HCT116 (cell line): Measurements from ENCODE around the gene FRAT2. TPM values are rescaled to one million over a fixed set of nuclear protein-coding genes. Genes with fewer than 3 reads are reported as not detected.

Source experiments
- ATAC-seq: fragments of 200-7000 bp; cut with Tn5 transposase; 2 replicates; pipeline ENCODE4 v1.9.1; 2020; ENCODE audit warnings: mild to moderate bottlenecking, moderate library complexity
- BruUV-seq: library from RNA; stranded (reverse); fragments of 400-500 nt; replicated peaks from 2 replicates; lab custom pipeline; 2021; lab: Mats Ljungman, UMichigan
- CTCF ChIA-PET: fragments of 300-600 bp; sonication (Branson Sonifier 250); formaldehyde crosslinking; loops from one replicate; lab custom pipeline; 2021; ENCODE audit warnings: antibody characterized with exemption; lab: Charles Lee
- POLR2A ChIA-PET: fragments of 300-600, 350-600 bp; sonication (Branson Sonifier 250); formaldehyde crosslinking; loops from one replicate; lab custom pipeline; 2021; ENCODE audit warnings: antibody characterized with exemption; lab: Charles Lee
- RAD21 ChIA-PET, 2 experiments: fragments of 300-600 bp; sonication (Branson Sonifier 250); formaldehyde crosslinking; loops; one replicate each; lab custom pipeline; 2023; ENCODE audit warnings: low total read pairs in 2 of 2; ENCODE audit not compliant: uncharacterized antibody in 2 of 2, unreplicated experiment in 2 of 2, low non-redundant PET in 1 of 2; lab: Charles Lee
- DNase-seq: peaks from one replicate; pipeline ENCODE4 v3.0.0-alpha.2; 2010; ENCODE audit warnings: low read depth, low spot score
- H2AFZ ChIP-seq: fragments of 200-600 bp; shearing (Covaris generic), sonication (generic); 2 replicates; pipeline ENCODE4 v1.6.1; 2017; ENCODE audit warnings: low read depth, mixed run types, mixed read lengths, antibody characterized with exemption, low read length; ENCODE audit not compliant: poor library complexity, severe bottlenecking
- H3K27ac ChIP-seq: 2 replicates; pipeline ENCODE4 v1.5.1; 2012; ENCODE audit warnings: low read depth, low read length
- H3K27me3 ChIP-seq: fragments of 200-600 bp; sonication (generic); 2 replicates; pipeline ENCODE4 v1.6.1; 2016; ENCODE audit warnings: mixed run types, low read length, mixed read lengths; ENCODE audit not compliant: insufficient read depth
- H3K36me3 ChIP-seq, 2 experiments: fragments of 200-500 bp in 1 of 2; fragments of 200-600 bp in 1 of 2; sonication (Bioruptor generic) in 1 of 2; sonication (generic) in 1 of 2; 2 replicates each; pipeline versions ENCODE4 v1.5.1 to v1.6.1; 2014 to 2016; ENCODE audit warnings: low read length in 2 of 2, inconsistent platforms in 1 of 2, mixed read lengths in 1 of 2, mixed run types in 1 of 2; ENCODE audit not compliant: insufficient read depth in 2 of 2, control insufficient read depth in 1 of 2
- H3K4me1 ChIP-seq, 2 experiments: fragments of 200-600 bp in 1 of 2; sonication (generic) in 1 of 2; 2 replicates each; pipeline versions ENCODE4 v1.5.1 to v1.6.1; 2012 to 2017; ENCODE audit warnings: low read length in 2 of 2, inconsistent platforms in 1 of 2, mild to moderate bottlenecking in 1 of 2, mixed read lengths in 1 of 2, mixed run types in 1 of 2, moderate library complexity in 1 of 2; ENCODE audit not compliant: insufficient read depth in 2 of 2, control insufficient read depth in 1 of 2
- H3K4me2 ChIP-seq: fragments of 200-600 bp; sonication (generic); 2 replicates; pipeline ENCODE4 v1.6.1; 2017; ENCODE audit warnings: mixed run types, low read length, mixed read lengths
- H3K4me3 ChIP-seq, 2 experiments: fragments of 200-600 bp in 1 of 2; sonication (generic) in 1 of 2; replicated peaks in 1 of 2; 2 replicates each; pipeline ENCODE4 v1.5.1; 2011 to 2016; ENCODE audit warnings: low read length in 2 of 2, control low read depth in 1 of 2, low read depth in 1 of 2, mild to moderate bottlenecking in 1 of 2, mixed read lengths in 1 of 2, mixed run types in 1 of 2
- H3K79me2 ChIP-seq: fragments of 200-600 bp; sonication (generic); 2 replicates; pipeline ENCODE4 v1.6.1; 2017; ENCODE audit warnings: mild to moderate bottlenecking, mixed run types, low read length, moderate library complexity, mixed read lengths; ENCODE audit not compliant: insufficient read depth
- H3K9ac ChIP-seq: fragments of 200-600 bp; sonication (generic); 2 replicates; pipeline ENCODE4 v1.6.1; 2016; ENCODE audit warnings: low read length, mixed read lengths
- H3K9me2 ChIP-seq: fragments of 200-600 bp; sonication (generic), shearing (Covaris generic); 2 replicates; pipeline ENCODE4 v1.6.1; 2017; ENCODE audit warnings: mixed run types, mild to moderate bottlenecking, moderate library complexity; ENCODE audit not compliant: insufficient read depth
- H3K9me3 ChIP-seq, 2 experiments: fragments of 200-500 bp in 1 of 2; fragments of 200-600 bp in 1 of 2; sonication (Bioruptor generic) in 1 of 2; sonication (generic) in 1 of 2; 2 replicates each; pipeline ENCODE4 v1.6.1; 2014 to 2017; ENCODE audit warnings: low read length in 2 of 2, mixed read lengths in 2 of 2, inconsistent platforms in 1 of 2, low read depth in 1 of 2, mild to moderate bottlenecking in 1 of 2, mixed run types in 1 of 2, moderate library complexity in 1 of 2; ENCODE audit not compliant: control insufficient read depth in 1 of 2, insufficient read depth in 1 of 2
- H4K20me1 ChIP-seq: fragments of 200-600 bp; sonication (generic), shearing (Covaris generic); 2 replicates; pipeline ENCODE4 v1.6.1; 2017; ENCODE audit warnings: mixed run types, mild to moderate bottlenecking, moderate library complexity; ENCODE audit not compliant: insufficient read depth
- CBX3 ChIP-seq: IDR thresholded peaks from 2 replicates; pipeline ENCODE4 v1.6.1; 2012; ENCODE audit warnings: low read depth
- ELF1 ChIP-seq: IDR thresholded peaks from 2 replicates; pipeline ENCODE4 v1.6.1; 2012; ENCODE audit warnings: low read depth, borderline replicate concordance
- EZH2 ChIP-seq: fragments of 200-600 bp; sonication (generic); IDR thresholded peaks from 2 replicates; pipeline ENCODE4 v1.6.1; 2017; ENCODE audit warnings: antibody characterized with exemption, mixed run types
- EZH2phosphoT487 ChIP-seq: fragments of 200-600 bp; IDR thresholded peaks from 2 replicates; pipeline ENCODE4 v1.6.1; 2018; ENCODE audit warnings: antibody characterized with exemption, borderline replicate concordance
- JUND ChIP-seq: IDR thresholded peaks from 2 replicates; pipeline ENCODE4 v1.6.1; 2012
- POLR2AphosphoS5 ChIP-seq: IDR thresholded peaks from 2 replicates; pipeline ENCODE4 v1.6.1; 2011; ENCODE audit warnings: mild to moderate bottlenecking, low read depth, low read length, moderate library complexity
- RAD21 ChIP-seq: IDR thresholded peaks from 2 replicates; pipeline ENCODE4 v1.6.1; 2012; ENCODE audit warnings: low read depth, mild to moderate bottlenecking
- SIN3A ChIP-seq: IDR thresholded peaks from 2 replicates; pipeline ENCODE4 v1.6.1; 2012; ENCODE audit warnings: low read depth
- SP1 ChIP-seq: IDR thresholded peaks from 2 replicates; pipeline ENCODE4 v1.6.1; 2012; ENCODE audit warnings: low read depth
- SRF ChIP-seq: IDR thresholded peaks from 2 replicates; pipeline ENCODE4 v1.6.1; 2012; ENCODE audit warnings: low read depth
- TCF7L2 ChIP-seq: IDR thresholded peaks from 2 replicates; pipeline ENCODE4 v1.7.0; 2011; ENCODE audit warnings: borderline replicate concordance, inconsistent platforms; ENCODE audit not compliant: insufficient read depth, insufficient read length; ENCODE audit errors: extremely low read depth
- YY1 ChIP-seq: IDR thresholded peaks from 2 replicates; pipeline ENCODE4 v1.6.1; 2011; ENCODE audit warnings: low read length, low read depth, moderate library complexity, mild to moderate bottlenecking; ENCODE audit not compliant: insufficient replicate concordance; ENCODE audit errors: extremely low read depth
- intact Hi-C: fragments of 100-400 bp; cut with micrococcal nuclease; formaldehyde crosslinking; loops from 2 replicates; pipeline ENCODE4 v1.10.0; 2022
- total RNA-seq: library from RNA; stranded (reverse); gene quantifications from one replicate; pipeline ENCODE4 v1.2.1, GENCODE V29; 2021; ENCODE audit not compliant: unreplicated experiment
- TF ChIP-seq, protein P1 (sequence below): IDR thresholded peaks from 2 replicates; pipeline ENCODE4 v1.6.1; 2012
- TF ChIP-seq, protein P2 (sequence below): IDR thresholded peaks from 2 replicates; pipeline ENCODE4 v1.6.1; 2012
- TF ChIP-seq, protein P3 (sequence below), 3 experiments: fragments of 200-600 bp in 1 of 3; sonication (generic) in 1 of 3; IDR thresholded peaks in 2 of 3; conservative IDR thresholded peaks in 1 of 3; 2 replicates each; pipeline ENCODE4 v1.5.1; 2012 to 2017; ENCODE audit warnings: low read depth in 2 of 3, low read length in 2 of 3, antibody characterized with exemption in 1 of 3, borderline replicate concordance in 1 of 3, control low read depth in 1 of 3, mild to moderate bottlenecking in 1 of 3, mixed read lengths in 1 of 3, mixed run types in 1 of 3, moderate library complexity in 1 of 3; ENCODE audit not compliant: insufficient read depth in 1 of 3
- TF ChIP-seq, protein P4 (sequence below): IDR thresholded peaks from 2 replicates; pipeline ENCODE4 v1.6.1; 2012; ENCODE audit warnings: low read depth

The FRAT2 gene
- total RNA-seq, 1 experiment from 2014 or later = 10.7 TPM

DNA sequence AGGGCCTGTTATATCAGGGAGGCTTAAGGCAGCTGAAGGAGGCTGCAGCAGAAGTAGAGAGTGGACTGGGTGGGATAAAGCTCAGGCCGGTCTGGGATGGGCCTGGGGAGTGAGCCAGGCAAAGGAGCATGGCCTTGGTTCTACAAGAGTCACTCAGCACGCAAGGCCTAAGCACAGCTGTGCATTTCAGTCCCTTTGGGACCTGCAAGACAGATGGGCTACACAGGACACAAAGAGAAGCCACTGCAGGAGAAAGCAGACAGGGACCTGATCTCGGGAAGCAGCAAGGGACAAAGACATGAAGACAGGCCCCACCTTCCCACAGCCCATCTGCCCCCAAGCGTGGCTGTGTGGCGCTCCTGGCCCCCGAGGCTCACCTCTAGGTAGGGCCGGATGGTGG, 37.2 kb upstream of the FRAT2 start:
- BruUV-seq = no TSS peak
- ChIA-PET CTCF (no interaction called here), POLR2A (no interaction called here), RAD21 (no interaction called here)
- H3K9ac ChIP-seq = no peak overlapping the region
- H3K36me3 ChIP-seq = peaks cover 18 to 50% of the 10 kb centered on the region in 2 experiments; a peak in 3 of 4 replicates
- no peak overlapping the region for H3K27ac ChIP-seq
- H3K79me2 ChIP-seq = no peaks in the 10 kb centered on the region
- H2AFZ ChIP-seq = no peak overlapping the region
- no peaks in the 10 kb centered on the region for H3K4me1 ChIP-seq
- H3K27me3 ChIP-seq = no peaks in the 10 kb centered on the region
- H3K4me3 ChIP-seq = no peak overlapping the region
- H3K9me2 ChIP-seq = no peaks in the 10 kb centered on the region
- H3K9me3 ChIP-seq = no peaks in the 10 kb centered on the region
- TF ChIP-seq RAD21 (no peak), SRF (no peak), SIN3A (no peak), CBX3 (no peak), ELF1 (no peak)
- TF ChIP-seq, protein P1, sequence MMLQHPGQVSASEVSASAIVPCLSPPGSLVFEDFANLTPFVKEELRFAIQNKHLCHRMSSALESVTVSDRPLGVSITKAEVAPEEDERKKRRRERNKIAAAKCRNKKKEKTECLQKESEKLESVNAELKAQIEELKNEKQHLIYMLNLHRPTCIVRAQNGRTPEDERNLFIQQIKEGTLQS = no peak
- TF ChIP-seq, protein P2, sequence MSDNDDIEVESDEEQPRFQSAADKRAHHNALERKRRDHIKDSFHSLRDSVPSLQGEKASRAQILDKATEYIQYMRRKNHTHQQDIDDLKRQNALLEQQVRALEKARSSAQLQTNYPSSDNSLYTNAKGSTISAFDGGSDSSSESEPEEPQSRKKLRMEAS = no peak
- TF ChIP-seq, all 23 proteins: peak for 0
- ATAC-seq (no peak), DNase-seq (no peak)
- Histone ChIP-seq H4K20me1 (no peaks in the 10 kb centered on the region), H3K4me2 (no peak overlapping the region)
- intact Hi-C loops = no loop called here

DNA sequence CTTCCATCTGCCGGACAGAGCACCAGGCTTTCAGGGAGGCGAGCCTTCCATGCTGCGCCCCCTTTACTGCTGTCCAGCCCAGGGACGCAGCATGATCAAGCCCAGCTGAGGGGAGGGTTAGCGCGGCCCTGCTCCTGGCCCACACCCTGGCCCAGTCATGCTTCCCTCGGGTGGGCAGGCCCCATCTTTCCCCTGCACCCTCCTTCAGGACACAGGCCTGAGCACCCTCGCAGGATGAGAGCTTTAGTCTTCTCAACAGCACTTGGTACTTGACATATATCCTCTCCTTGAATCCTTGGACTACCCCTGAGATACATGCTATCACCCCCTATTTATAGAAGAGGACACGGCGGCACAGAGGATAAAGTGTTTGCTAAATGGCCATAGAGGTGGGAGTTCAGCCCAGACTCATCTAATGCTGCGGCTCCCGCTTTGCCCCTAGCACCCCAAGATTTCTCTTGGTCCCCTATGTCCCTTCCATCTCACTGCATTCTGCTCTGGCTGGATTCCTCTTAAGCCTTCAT, 32.7 kb upstream of the FRAT2 start:
- H3K4me2 ChIP-seq = no peak overlapping the region
- H3K9me3 ChIP-seq = no peaks in the 10 kb centered on the region
- POLR2A ChIA-PET = no interaction called here
- H4K20me1 ChIP-seq = no peaks in the 10 kb centered on the region
- H3K79me2 ChIP-seq = no peaks in the 10 kb centered on the region
- intact Hi-C loops = no loop called here
- BruUV-seq = no TSS peak
- no peak overlapping the region for H2AFZ ChIP-seq
- no peaks in the 10 kb centered on the region for H3K27me3 ChIP-seq
- no peak overlapping the region for H3K4me3 ChIP-seq
- peaks cover 18 to 61% of the 10 kb centered on the region in 2 experiments for H3K36me3 ChIP-seq
- ATAC-seq (no peak), DNase-seq (no peak)
- CTCF ChIA-PET = no interaction called here
- TF ChIP-seq EZH2phosphoT487 = no peak
- TF ChIP-seq TCF7L2 = no peak
- TF ChIP-seq EZH2 = no peak
- no peak for TF ChIP-seq JUND
- TF ChIP-seq POLR2AphosphoS5 = no peak
- no peak for TF ChIP-seq SIN3A
- TF ChIP-seq SRF = no peak
- TF ChIP-seq, protein P3, sequence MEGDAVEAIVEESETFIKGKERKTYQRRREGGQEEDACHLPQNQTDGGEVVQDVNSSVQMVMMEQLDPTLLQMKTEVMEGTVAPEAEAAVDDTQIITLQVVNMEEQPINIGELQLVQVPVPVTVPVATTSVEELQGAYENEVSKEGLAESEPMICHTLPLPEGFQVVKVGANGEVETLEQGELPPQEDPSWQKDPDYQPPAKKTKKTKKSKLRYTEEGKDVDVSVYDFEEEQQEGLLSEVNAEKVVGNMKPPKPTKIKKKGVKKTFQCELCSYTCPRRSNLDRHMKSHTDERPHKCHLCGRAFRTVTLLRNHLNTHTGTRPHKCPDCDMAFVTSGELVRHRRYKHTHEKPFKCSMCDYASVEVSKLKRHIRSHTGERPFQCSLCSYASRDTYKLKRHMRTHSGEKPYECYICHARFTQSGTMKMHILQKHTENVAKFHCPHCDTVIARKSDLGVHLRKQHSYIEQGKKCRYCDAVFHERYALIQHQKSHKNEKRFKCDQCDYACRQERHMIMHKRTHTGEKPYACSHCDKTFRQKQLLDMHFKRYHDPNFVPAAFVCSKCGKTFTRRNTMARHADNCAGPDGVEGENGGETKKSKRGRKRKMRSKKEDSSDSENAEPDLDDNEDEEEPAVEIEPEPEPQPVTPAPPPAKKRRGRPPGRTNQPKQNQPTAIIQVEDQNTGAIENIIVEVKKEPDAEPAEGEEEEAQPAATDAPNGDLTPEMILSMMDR (IDR thresholded peaks at IDR 0.05 in 2 of 3, conservative IDR thresholded peaks at IDR 0.05 in 1 of 3; ENCODE audit: borderline replicate concordance in 1 of 3, insufficient read depth in 1 of 3, low read depth in 2 of 3, low read length in 2 of 3) = no peak
- TF ChIP-seq YY1 = no peak
- TF ChIP-seq SP1 = no peak
- TF ChIP-seq, protein P4, sequence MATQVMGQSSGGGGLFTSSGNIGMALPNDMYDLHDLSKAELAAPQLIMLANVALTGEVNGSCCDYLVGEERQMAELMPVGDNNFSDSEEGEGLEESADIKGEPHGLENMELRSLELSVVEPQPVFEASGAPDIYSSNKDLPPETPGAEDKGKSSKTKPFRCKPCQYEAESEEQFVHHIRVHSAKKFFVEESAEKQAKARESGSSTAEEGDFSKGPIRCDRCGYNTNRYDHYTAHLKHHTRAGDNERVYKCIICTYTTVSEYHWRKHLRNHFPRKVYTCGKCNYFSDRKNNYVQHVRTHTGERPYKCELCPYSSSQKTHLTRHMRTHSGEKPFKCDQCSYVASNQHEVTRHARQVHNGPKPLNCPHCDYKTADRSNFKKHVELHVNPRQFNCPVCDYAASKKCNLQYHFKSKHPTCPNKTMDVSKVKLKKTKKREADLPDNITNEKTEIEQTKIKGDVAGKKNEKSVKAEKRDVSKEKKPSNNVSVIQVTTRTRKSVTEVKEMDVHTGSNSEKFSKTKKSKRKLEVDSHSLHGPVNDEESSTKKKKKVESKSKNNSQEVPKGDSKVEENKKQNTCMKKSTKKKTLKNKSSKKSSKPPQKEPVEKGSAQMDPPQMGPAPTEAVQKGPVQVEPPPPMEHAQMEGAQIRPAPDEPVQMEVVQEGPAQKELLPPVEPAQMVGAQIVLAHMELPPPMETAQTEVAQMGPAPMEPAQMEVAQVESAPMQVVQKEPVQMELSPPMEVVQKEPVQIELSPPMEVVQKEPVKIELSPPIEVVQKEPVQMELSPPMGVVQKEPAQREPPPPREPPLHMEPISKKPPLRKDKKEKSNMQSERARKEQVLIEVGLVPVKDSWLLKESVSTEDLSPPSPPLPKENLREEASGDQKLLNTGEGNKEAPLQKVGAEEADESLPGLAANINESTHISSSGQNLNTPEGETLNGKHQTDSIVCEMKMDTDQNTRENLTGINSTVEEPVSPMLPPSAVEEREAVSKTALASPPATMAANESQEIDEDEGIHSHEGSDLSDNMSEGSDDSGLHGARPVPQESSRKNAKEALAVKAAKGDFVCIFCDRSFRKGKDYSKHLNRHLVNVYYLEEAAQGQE = no peak
- no peaks in the 10 kb centered on the region for H3K9me2 ChIP-seq
- H3K27ac ChIP-seq = no peak overlapping the region
- H3K4me1 ChIP-seq = no peaks in the 10 kb centered on the region
- no peak overlapping the region for H3K9ac ChIP-seq
- RAD21 ChIA-PET = no interaction called here
